Bronchial epithelial cell (primary cell): ENCODE data around the gene PSMG4. TPM values are rescaled to one million over a fixed set of nuclear protein-coding genes. Genes with fewer than 3 reads are reported as not detected.

Experiments used
- DNase-seq: peaks from one replicate; pipeline ENCODE4 v3.0.0-alpha.2; 2010; ENCODE audit warnings: low read depth
- FAIRE-seq: peaks from 2 replicates; lab custom pipeline; 2011; peaks lifted over from hg19 to GRCh38; lab: Jason Lieb, UNC
- H3K27me3 ChIP-seq: 2 replicates; pipeline ENCODE4 v1.5.1; 2011; ENCODE audit warnings: low read length; ENCODE audit not compliant: control insufficient read depth, insufficient read depth
- H3K36me3 ChIP-seq: 2 replicates; pipeline ENCODE4 v1.5.1; 2011; ENCODE audit warnings: low read length; ENCODE audit not compliant: control insufficient read depth, insufficient read depth
- H3K4me3 ChIP-seq: 2 replicates; pipeline ENCODE4 v1.5.1; 2011; ENCODE audit warnings: mild to moderate bottlenecking, low read depth, low read length, control low read depth
- total RNA-seq: library from RNA; depleted of rRNA; stranded (reverse); fragments of >200 nt; gene quantifications from 2 replicates; pipeline ENCODE4 v1.2.1, GENCODE V29; 2014
- TF ChIP-seq, protein P1 (sequence below): IDR thresholded peaks from 2 replicates; pipeline ENCODE4 v1.5.1; 2011; ENCODE audit warnings: mild to moderate bottlenecking, moderate library complexity, low read length, control low read depth, inconsistent platforms; ENCODE audit not compliant: insufficient read depth, severe bottlenecking

The PSMG4 gene
- total RNA-seq, 1 donor from 2014 or later = 15.5 TPM

- H3K4me3 ChIP-seq = no peak overlapping the region
- no peaks in the 10 kb centered on the region for H3K36me3 ChIP-seq
- DNase-seq (no peak), FAIRE-seq (no peak)
- TF ChIP-seq, protein P1, sequence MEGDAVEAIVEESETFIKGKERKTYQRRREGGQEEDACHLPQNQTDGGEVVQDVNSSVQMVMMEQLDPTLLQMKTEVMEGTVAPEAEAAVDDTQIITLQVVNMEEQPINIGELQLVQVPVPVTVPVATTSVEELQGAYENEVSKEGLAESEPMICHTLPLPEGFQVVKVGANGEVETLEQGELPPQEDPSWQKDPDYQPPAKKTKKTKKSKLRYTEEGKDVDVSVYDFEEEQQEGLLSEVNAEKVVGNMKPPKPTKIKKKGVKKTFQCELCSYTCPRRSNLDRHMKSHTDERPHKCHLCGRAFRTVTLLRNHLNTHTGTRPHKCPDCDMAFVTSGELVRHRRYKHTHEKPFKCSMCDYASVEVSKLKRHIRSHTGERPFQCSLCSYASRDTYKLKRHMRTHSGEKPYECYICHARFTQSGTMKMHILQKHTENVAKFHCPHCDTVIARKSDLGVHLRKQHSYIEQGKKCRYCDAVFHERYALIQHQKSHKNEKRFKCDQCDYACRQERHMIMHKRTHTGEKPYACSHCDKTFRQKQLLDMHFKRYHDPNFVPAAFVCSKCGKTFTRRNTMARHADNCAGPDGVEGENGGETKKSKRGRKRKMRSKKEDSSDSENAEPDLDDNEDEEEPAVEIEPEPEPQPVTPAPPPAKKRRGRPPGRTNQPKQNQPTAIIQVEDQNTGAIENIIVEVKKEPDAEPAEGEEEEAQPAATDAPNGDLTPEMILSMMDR = no peak
- H3K27me3 ChIP-seq = peaks cover 3% of the 10 kb centered on the region
Observed at GRCh38 chr6:3314176-3314575, 55.4 kb downstream of the PSMG4 start.

DNA sequence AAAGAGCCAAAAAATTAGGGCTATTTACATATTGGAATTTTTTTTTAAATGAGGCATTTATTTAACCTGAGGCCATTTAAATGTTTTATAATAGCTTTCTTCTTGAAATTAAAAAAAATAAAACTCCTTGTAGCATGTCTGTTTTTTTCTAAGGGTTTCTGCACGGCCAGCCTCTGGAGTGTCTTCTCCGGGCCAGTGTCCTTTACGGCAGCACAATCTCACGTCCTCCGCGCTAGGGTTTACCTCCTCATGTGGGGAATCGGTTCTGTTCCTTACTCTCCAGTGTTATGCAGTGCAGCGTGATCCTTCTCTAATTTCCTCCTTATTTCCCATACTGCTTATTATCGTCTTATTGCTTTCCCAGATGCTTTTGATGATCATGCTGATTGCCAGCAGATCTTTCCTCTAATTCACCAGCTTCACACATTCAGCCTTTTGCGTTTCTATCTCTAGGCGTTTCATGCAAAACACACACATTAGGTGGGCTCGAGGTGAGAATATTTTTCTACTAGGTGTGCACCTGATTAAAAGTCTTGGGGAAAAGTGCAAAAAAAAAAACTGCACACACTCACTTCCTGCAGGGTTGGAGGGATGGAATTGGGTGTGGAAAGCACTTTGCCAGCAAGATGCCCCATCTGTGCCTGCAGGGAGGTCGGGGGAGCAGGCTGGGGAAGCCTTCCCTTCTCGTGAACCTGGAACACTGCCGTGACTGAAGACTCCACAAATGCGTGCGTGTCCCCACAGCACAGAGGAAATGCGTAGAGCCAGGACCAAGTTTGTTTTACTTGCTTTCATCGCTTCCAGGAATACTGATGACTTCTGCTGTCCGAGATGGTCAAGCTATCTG is 56.1 kb downstream of the PSMG4 start:
- FAIRE-seq = no peak
- TF ChIP-seq, protein P1 = no peak
- Histone ChIP-seq H3K27me3 (peaks cover 3% of the 10 kb centered on the region), H3K36me3 (peaks cover 2% of the 10 kb centered on the region), H3K4me3 (no peak overlapping the region)
- no peak for DNase-seq

GRCh38 chr6:3315841-3316240 is 57.1 kb downstream of the PSMG4 start:
- Histone ChIP-seq H3K27me3 (peaks cover 3% of the 10 kb centered on the region), H3K4me3 (no peak overlapping the region), H3K36me3 (peaks cover 3% of the 10 kb centered on the region)
- no peak for FAIRE-seq
- no peak for DNase-seq
- TF ChIP-seq, protein P1 = no peak

DNA sequence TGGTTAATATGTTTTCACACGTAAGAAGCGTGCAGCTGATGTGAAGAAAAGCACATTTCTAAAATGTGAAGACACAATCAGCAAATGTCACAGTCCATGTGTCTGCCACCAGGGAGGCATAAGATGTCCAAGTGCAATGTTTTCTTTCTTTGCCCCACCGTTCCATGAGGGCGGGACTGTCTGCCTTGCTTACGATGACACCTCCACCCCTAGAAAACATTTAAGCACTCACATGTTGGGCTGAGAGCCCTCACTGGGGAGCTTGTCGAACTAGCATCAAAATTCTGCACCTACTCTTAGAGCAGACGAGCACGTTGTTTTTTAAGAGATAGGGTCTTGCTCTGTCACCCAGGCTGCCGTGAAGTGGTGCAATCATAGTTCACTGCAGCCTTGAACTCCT is 57.6 kb downstream of the PSMG4 start:
- Histone ChIP-seq H3K4me3 (no peak overlapping the region), H3K27me3 (peaks cover 3% of the 10 kb centered on the region), H3K36me3 (peaks cover 3% of the 10 kb centered on the region)
- DNase-seq = no peak
- TF ChIP-seq, protein P1 = no peak
- FAIRE-seq = no peak

- DNase-seq = no peak
- H3K27me3 ChIP-seq = peaks cover 3% of the 10 kb centered on the region
- no peak for FAIRE-seq
- H3K4me3 ChIP-seq = no peak overlapping the region
- H3K36me3 ChIP-seq = peaks cover 3% of the 10 kb centered on the region
- TF ChIP-seq, protein P1 = no peak
Observed at GRCh38 chr6:3316818-3317217, 58.1 kb downstream of the PSMG4 start.

Other genes with a start within 250 kb of the PSMG4 start
- gene RIPK1, start 190.5 kb upstream of the PSMG4 start, total RNA-seq = 12.6 and 17.4 TPM in 2 replicates
- 9.5 and 15.1 TPM in 2 replicates for gene BPHL, start 140.2 kb upstream of the PSMG4 start, total RNA-seq
- gene TUBB2A, start 101.4 kb upstream of the PSMG4 start, total RNA-seq = 25.3 and 106 TPM in 2 replicates
- under 0.01 and 2.2 TPM in 2 replicates for gene TUBB2B, start 31.3 kb upstream of the PSMG4 start, total RNA-seq
- 18.7 and 20.6 TPM in 2 replicates for gene SLC22A23, start 198.1 kb downstream of the PSMG4 start, total RNA-seq